Endodermal cell (in vitro differentiated cells): ENCODE measurements around the gene LRP11. TPM values are rescaled to one million over a fixed set of nuclear protein-coding genes. Genes with fewer than 3 reads are reported as not detected.

Experiments used
- DNase-seq: peaks from one replicate; pipeline ENCODE4 v3.0.0-alpha.2; 2017
- H3K27ac ChIP-seq: 2 replicates; pipeline ENCODE4 v1.5.1; 2013; ENCODE audit warnings: mild to moderate bottlenecking, low read depth, low read length, moderate library complexity
- H3K27me3 ChIP-seq: 2 replicates; pipeline ENCODE4 v1.6.1; 2013; ENCODE audit warnings: mild to moderate bottlenecking, low read length, moderate library complexity; ENCODE audit not compliant: insufficient read depth, control insufficient read depth, poor library complexity, severe bottlenecking
- H3K36me3 ChIP-seq: 2 replicates; pipeline ENCODE4 v1.7.0; 2013; ENCODE audit warnings: mild to moderate bottlenecking, low read length, moderate library complexity; ENCODE audit not compliant: control insufficient read depth, insufficient read depth
- H3K4me1 ChIP-seq: one replicate; pipeline ENCODE4 v1.7.0; 2013; ENCODE audit warnings: low read length; ENCODE audit not compliant: control insufficient read depth, insufficient read depth
- H3K4me3 ChIP-seq: 2 replicates; pipeline ENCODE4 v1.5.1; 2013; ENCODE audit warnings: mild to moderate bottlenecking, low read length, moderate library complexity
- H3K9ac ChIP-seq: 2 replicates; pipeline ENCODE4 v1.6.1; 2013; ENCODE audit warnings: mild to moderate bottlenecking, low read length, moderate library complexity; ENCODE audit not compliant: poor library complexity, severe bottlenecking; ENCODE audit errors: extremely low read depth
- H3K9me3 ChIP-seq: 2 replicates; pipeline ENCODE4 v1.6.1; 2013; ENCODE audit warnings: mild to moderate bottlenecking, low read length, moderate library complexity; ENCODE audit not compliant: control insufficient read depth
- H3K27ac Mint-ChIP-seq: 2 replicates; pipeline ENCODE4 v1.8.0; 2020; ENCODE audit warnings: mixed read lengths
- H3K27me3 Mint-ChIP-seq: 2 replicates; pipeline ENCODE4 v1.8.0; 2021; ENCODE audit warnings: mild to moderate bottlenecking, mixed read lengths; ENCODE audit not compliant: insufficient read depth
- H3K36me3 Mint-ChIP-seq: 2 replicates; pipeline ENCODE4 v1.8.0; 2020; ENCODE audit warnings: low read depth, mixed read lengths
- H3K4me1 Mint-ChIP-seq: 2 replicates; pipeline ENCODE4 v1.8.0; 2020; ENCODE audit warnings: mixed read lengths
- H3K4me3 Mint-ChIP-seq: 2 replicates; pipeline ENCODE4 v1.8.0; 2020; ENCODE audit warnings: mild to moderate bottlenecking, moderate library complexity, mixed read lengths
- H3K9me3 Mint-ChIP-seq: 2 replicates; pipeline ENCODE4 v1.8.0; 2020; ENCODE audit warnings: mild to moderate bottlenecking, mixed read lengths
- CTCF ChIP-seq: fragments of 200-600 bp; sonication (generic); conservative IDR thresholded peaks from 2 replicates; pipeline ENCODE4 v1.5.0; 2021; ENCODE audit warnings: antibody characterized with exemption, mild to moderate bottlenecking
- whole genome bisulfite sequencing, 2 experiments: methylation state at CpG; one replicate each; pipeline versions ENCODE4 v1.1.5 to v1.1.7; 2013; ENCODE audit warnings: missing lambda C conversion rate in 2 of 2, mixed read lengths in 1 of 2; ENCODE audit not compliant: insufficient coverage in 1 of 2, insufficient read length in 1 of 2; 5-methylcytosine and 5-hydroxymethylcytosine counted together
- total RNA-seq, 2 donors: library from RNA; stranded (reverse); fragmentation: NEBNext Ultra II Directional in 1 of 2; extraction: Animal tissue kit (Norgen Biotek cat#: 25700) in 1 of 2; gene quantifications; 2 replicates in 1 of 2; 3 replicates in 1 of 2; pipeline ENCODE4 v1.2.1, GENCODE V29; 2021

Gene LRP11
- total RNA-seq, 2 donors from 2014 or later, result 3.6 to 6.0 TPM

- Mint-ChIP-seq H3K9me3 (no peaks in the 10 kb centered on the region), H3K4me1 (peaks cover 19% of the 10 kb centered on the region), H3K27ac (no peak overlapping the region), H3K36me3 (no peaks in the 10 kb centered on the region), H3K27me3 (peaks cover 77% of the 10 kb centered on the region), H3K4me3 (no peak overlapping the region)
- Histone ChIP-seq H3K9me3 (no peaks in the 10 kb centered on the region), H3K9ac (no peak overlapping the region), H3K27ac (no peak overlapping the region), H3K4me3 (no peak overlapping the region), H3K36me3 (no peaks in the 10 kb centered on the region), H3K4me1 (peaks cover 4% of the 10 kb centered on the region), H3K27me3 (peaks cover 96% of the 10 kb centered on the region)
- 89 to 96% methylated on average over 1 to 4 of the region's 4 CpGs for WGBS, 2 experiments
- TF ChIP-seq CTCF, result no peak
- no peak for DNase-seq
Measured at GRCh38 chr6:149847939-149848267, 16.3 kb downstream of the LRP11 start.

- H3K4me3 ChIP-seq, result no peak overlapping the region
- Mint-ChIP-seq H3K4me1 (peaks cover 12% of the 10 kb centered on the region), H3K4me3 (no peak overlapping the region), H3K36me3 (no peaks in the 10 kb centered on the region), H3K27ac (no peak overlapping the region), H3K27me3 (peaks cover 83% of the 10 kb centered on the region), H3K9me3 (no peaks in the 10 kb centered on the region)
- TF ChIP-seq CTCF, result no peak
- H3K27me3 ChIP-seq, result peaks cover 96% of the 10 kb centered on the region
- H3K27ac ChIP-seq, result no peak overlapping the region
- WGBS, 2 experiments, result 81% methylated on average over 3 to 7 of the region's 7 CpGs
- H3K36me3 ChIP-seq, result no peaks in the 10 kb centered on the region
- DNase-seq, result peak; percentile 51
- H3K9me3 ChIP-seq, result no peaks in the 10 kb centered on the region
- H3K4me1 ChIP-seq, result peaks cover 4% of the 10 kb centered on the region
- no peak overlapping the region for H3K9ac ChIP-seq
Measured at GRCh38 chr6:149846321-149846720, 17.8 kb downstream of the LRP11 start.

GRCh38 chr6:149845549-149845948 is 18.6 kb downstream of the LRP11 start:
- Histone ChIP-seq H3K4me3 (no peak overlapping the region), H3K36me3 (no peaks in the 10 kb centered on the region), H3K4me1 (peaks cover 4% of the 10 kb centered on the region), H3K9me3 (no peaks in the 10 kb centered on the region), H3K27ac (no peak overlapping the region), H3K9ac (no peak overlapping the region), H3K27me3 (peaks cover 93% of the 10 kb centered on the region)
- TF ChIP-seq CTCF, result no peak
- Mint-ChIP-seq H3K27ac (no peak overlapping the region), H3K36me3 (no peaks in the 10 kb centered on the region), H3K4me1 (peaks cover 12% of the 10 kb centered on the region), H3K4me3 (no peak overlapping the region), H3K27me3 (peaks cover 81% of the 10 kb centered on the region), H3K9me3 (no peaks in the 10 kb centered on the region)
- no peak for DNase-seq
- WGBS, 2 experiments, result 73% methylated on average over 3 of the region's 3 CpGs; no CpG with 5 or more reads in 1 of the 2 experiments
